ENCODE data around the gene ASTL.

Gene ASTL

GRCh38 chr2:96090196-96090926 lies 47.9 kb downstream of the ASTL start:
- Histone ChIP-seq H3K79me2 (ENCODE audit: insufficient read depth, low read length) (no peaks in the 10 kb centered on the region), H3K4me3 (ENCODE audit: insufficient read depth, low read length, poor library complexity, severe bottlenecking) (no peak overlapping the region), H3K27ac (ENCODE audit: low read depth, low read length) (no peak overlapping the region), H3K4me2 (ENCODE audit: low read depth, low read length, poor library complexity, severe bottlenecking) (no peak overlapping the region), H3K9ac (ENCODE audit: low read length) (no peak overlapping the region), H4K20me1 (ENCODE audit: low read depth, low read length) (no peaks in the 10 kb centered on the region), H3K27me3 (ENCODE audit: low read length) (no peaks in the 10 kb centered on the region), H3F3A (ENCODE audit: insufficient read depth) (no peaks in the 10 kb centered on the region), H3K9me3 (ENCODE audit: insufficient read depth, low read length) (no peaks in the 10 kb centered on the region), H2AFZ (ENCODE audit: low read depth, low read length, severe bottlenecking) (no peak overlapping the region), H3K9me2 (replicated peaks; ENCODE audit: insufficient read depth, low read length) (no peaks in the 10 kb centered on the region), H3K36me3 (ENCODE audit: low read length) (no peaks in the 10 kb centered on the region)
- TF ChIP-seq EZH2phosphoT487 (conservative IDR thresholded peaks at IDR 0.05; ENCODE audit: low read length), result no peak
- TF ChIP-seq CTCF (IDR thresholded peaks at IDR 0.05; ENCODE audit: insufficient read depth, low read length, poor library complexity, severe bottlenecking), result no peak

- Histone ChIP-seq H3K4me2 (ENCODE audit: low read depth, low read length, poor library complexity, severe bottlenecking) (no peak overlapping the region), H3K36me3 (ENCODE audit: low read length) (no peaks in the 10 kb centered on the region), H3K79me2 (ENCODE audit: insufficient read depth, low read length) (no peaks in the 10 kb centered on the region), H3K9ac (ENCODE audit: low read length) (no peak overlapping the region), H3K27me3 (ENCODE audit: low read length) (no peaks in the 10 kb centered on the region), H3K27ac (ENCODE audit: low read depth, low read length) (no peak overlapping the region), H3K9me3 (ENCODE audit: insufficient read depth, low read length) (no peaks in the 10 kb centered on the region), H3K9me2 (replicated peaks; ENCODE audit: insufficient read depth, low read length) (no peaks in the 10 kb centered on the region), H3K4me3 (ENCODE audit: insufficient read depth, low read length, poor library complexity, severe bottlenecking) (no peak overlapping the region), H2AFZ (ENCODE audit: low read depth, low read length, severe bottlenecking) (no peak overlapping the region), H3F3A (ENCODE audit: insufficient read depth) (no peaks in the 10 kb centered on the region), H4K20me1 (ENCODE audit: low read depth, low read length) (no peaks in the 10 kb centered on the region)
- TF ChIP-seq CTCF (IDR thresholded peaks at IDR 0.05; ENCODE audit: insufficient read depth, low read length, poor library complexity, severe bottlenecking), result no peak
- TF ChIP-seq EZH2phosphoT487 (conservative IDR thresholded peaks at IDR 0.05; ENCODE audit: low read length), result no peak
Measured at GRCh38 chr2:96089356-96090195, 48.7 kb downstream of the ASTL start.

- Histone ChIP-seq H3K9ac (ENCODE audit: low read length) (no peak overlapping the region), H3K9me3 (ENCODE audit: insufficient read depth, low read length) (no peaks in the 10 kb centered on the region), H3K4me2 (ENCODE audit: low read depth, low read length, poor library complexity, severe bottlenecking) (no peak overlapping the region), H2AFZ (ENCODE audit: low read depth, low read length, severe bottlenecking) (no peak overlapping the region), H4K20me1 (ENCODE audit: low read depth, low read length) (no peaks in the 10 kb centered on the region), H3K27ac (ENCODE audit: low read depth, low read length) (no peak overlapping the region), H3K79me2 (ENCODE audit: insufficient read depth, low read length) (no peaks in the 10 kb centered on the region), H3K4me3 (ENCODE audit: insufficient read depth, low read length, poor library complexity, severe bottlenecking) (no peak overlapping the region), H3K9me2 (replicated peaks; ENCODE audit: insufficient read depth, low read length) (no peaks in the 10 kb centered on the region), H3K27me3 (ENCODE audit: low read length) (no peaks in the 10 kb centered on the region), H3K36me3 (ENCODE audit: low read length) (no peaks in the 10 kb centered on the region), H3F3A (ENCODE audit: insufficient read depth) (no peaks in the 10 kb centered on the region)
- no peak for TF ChIP-seq EZH2phosphoT487 (conservative IDR thresholded peaks at IDR 0.05; ENCODE audit: low read length)
- no peak for TF ChIP-seq CTCF (IDR thresholded peaks at IDR 0.05; ENCODE audit: insufficient read depth, low read length, poor library complexity, severe bottlenecking)
Measured at GRCh38 chr2:96088340-96089335, 49.7 kb downstream of the ASTL start.
